H1 (cell line): ENCODE measurements around the gene KCNJ9. TPM values are rescaled to one million over a fixed set of nuclear protein-coding genes. Genes with fewer than 3 reads are reported as not detected.

ENCODE experiments used
- CTCF ChIA-PET: fragments of 300-600 bp; sonication (Branson Sonifier 250); formaldehyde crosslinking; loops from one replicate; lab custom pipeline; 2021; ENCODE audit not compliant: partially characterized antibody; lab: Charles Lee
- POLR2A ChIA-PET: fragments of 300-600 bp; sonication (Branson Sonifier 250); formaldehyde crosslinking; loops from one replicate; lab custom pipeline; 2021; ENCODE audit warnings: inconsistent platforms; ENCODE audit not compliant: partially characterized antibody; lab: Charles Lee
- DNase-seq, 2 experiments: peaks; one replicate each; pipeline versions ENCODE4 v3.0.0 to v3.0.0-alpha.2; 2010 to 2022; ENCODE audit warnings: low spot score in 2 of 2, low read depth in 1 of 2, mixed read lengths in 1 of 2
- FAIRE-seq: peaks from 2 replicates; lab custom pipeline; 2011; peaks lifted over from hg19 to GRCh38; lab: Jason Lieb, UNC
- H2AFZ ChIP-seq: 2 replicates; pipeline ENCODE4 v1.8.1; 2012; ENCODE audit warnings: low read length, inconsistent platforms
- H2AK5ac ChIP-seq: 2 replicates; pipeline ENCODE4 v1.6.1; 2013; ENCODE audit warnings: low read depth, low read length
- H2BK120ac ChIP-seq: replicated peaks from 2 replicates; pipeline ENCODE3; 2013; ENCODE audit warnings: low read depth, low read length, inconsistent platforms
- H2BK12ac ChIP-seq: 2 replicates; pipeline ENCODE4 v1.6.1; 2013; ENCODE audit warnings: low read depth, low read length
- H2BK15ac ChIP-seq: 2 replicates; pipeline ENCODE4 v1.6.1; 2013; ENCODE audit warnings: low read length
- H2BK20ac ChIP-seq: 2 replicates; pipeline ENCODE4 v1.6.1; 2013; ENCODE audit warnings: low read length
- H2BK5ac ChIP-seq: 2 replicates; pipeline ENCODE4 v1.6.1; 2013; ENCODE audit warnings: low read depth, low read length
- H3K14ac ChIP-seq: 2 replicates; pipeline ENCODE4 v1.6.1; 2013; ENCODE audit warnings: inconsistent platforms; ENCODE audit not compliant: insufficient read length
- H3K18ac ChIP-seq: 2 replicates; pipeline ENCODE4 v1.6.1; 2013; ENCODE audit warnings: low read length; ENCODE audit errors: extremely low read depth
- H3K23ac ChIP-seq: 2 replicates; pipeline ENCODE4 v1.6.1; 2013; ENCODE audit warnings: inconsistent platforms; ENCODE audit not compliant: insufficient read length
- H3K23me2 ChIP-seq: 2 replicates; pipeline ENCODE4 v1.6.1; 2013; ENCODE audit warnings: low read depth, low read length
- H3K27ac ChIP-seq: 2 replicates; pipeline ENCODE4 v1.6.1; 2011; ENCODE audit warnings: low read depth, low read length, inconsistent platforms
- H3K27me3 ChIP-seq, 4 experiments: replicated peaks in 1 of 4; 1 replicate in 1 of 4; 2 replicates in 3 of 4; pipeline versions ENCODE4 v1.6.1 to v1.8.1; 2011 to 2013; ENCODE audit warnings: low read length in 3 of 4, mild to moderate bottlenecking in 3 of 4, inconsistent platforms in 2 of 4, mixed read lengths in 2 of 4, moderate library complexity in 1 of 4; ENCODE audit not compliant: control insufficient read depth in 3 of 4, insufficient read depth in 3 of 4; ENCODE audit errors: extremely low read depth in 1 of 4
- H3K36me3 ChIP-seq, 4 experiments: 2 replicates each; pipeline versions ENCODE4 v1.6.1 to v1.8.1; 2011 to 2013; ENCODE audit warnings: mild to moderate bottlenecking in 4 of 4, low read length in 3 of 4, moderate library complexity in 2 of 4, control low read depth in 1 of 4, inconsistent platforms in 1 of 4; ENCODE audit not compliant: insufficient read depth in 4 of 4, control insufficient read depth in 2 of 4
- H3K4ac ChIP-seq: replicated peaks from 2 replicates; pipeline ENCODE3; 2013; ENCODE audit warnings: low read length, low read depth, mixed read lengths, inconsistent platforms; ENCODE audit not compliant: insufficient read length
- H3K4me1 ChIP-seq, 4 experiments: replicated peaks in 1 of 4; 1 replicate in 1 of 4; 2 replicates in 3 of 4; pipeline versions ENCODE4 v1.6.1 to v1.8.1; 2011 to 2013; ENCODE audit warnings: low read length in 3 of 4, inconsistent platforms in 2 of 4, mixed read lengths in 1 of 4; ENCODE audit not compliant: insufficient read depth in 4 of 4, control insufficient read depth in 3 of 4
- H3K4me2 ChIP-seq, 2 experiments: 2 replicates each; pipeline versions ENCODE4 v1.6.1 to v1.8.1; 2011 to 2013; ENCODE audit warnings: low read depth in 2 of 2, low read length in 2 of 2, control low read depth in 1 of 2, inconsistent platforms in 1 of 2, mild to moderate bottlenecking in 1 of 2; ENCODE audit not compliant: insufficient read depth in 1 of 2
- H3K4me3 ChIP-seq, 4 experiments: fragments of 200-600, 300-600 bp in 1 of 4; sonication (generic), shearing (Covaris generic), sonication (Bioruptor Twin) in 1 of 4; 2 replicates each; pipeline versions ENCODE4 v1.5.1 to v1.8.1; 2011 to 2016; ENCODE audit warnings: low read length in 4 of 4, low read depth in 3 of 4, control low read depth in 2 of 4, inconsistent platforms in 2 of 4, mild to moderate bottlenecking in 2 of 4, mixed read lengths in 1 of 4, moderate library complexity in 1 of 4; ENCODE audit not compliant: insufficient read depth in 2 of 4; ENCODE audit errors: extremely low read depth in 1 of 4
- H3K56ac ChIP-seq: replicated peaks from 2 replicates; pipeline ENCODE3; 2013; ENCODE audit warnings: low read depth, mild to moderate bottlenecking, mixed read lengths, low read length, inconsistent platforms; ENCODE audit not compliant: insufficient read length
- H3K79me1 ChIP-seq: 2 replicates; pipeline ENCODE4 v1.6.1; 2013; ENCODE audit warnings: low read depth, low read length, control low read depth
- H3K79me2 ChIP-seq, 2 experiments: 2 replicates each; pipeline versions ENCODE4 v1.6.1 to v1.8.1; 2012 to 2013; ENCODE audit warnings: low read length in 2 of 2, mild to moderate bottlenecking in 2 of 2, inconsistent platforms in 1 of 2; ENCODE audit not compliant: insufficient read depth in 2 of 2, control insufficient read depth in 1 of 2
- H3K9ac ChIP-seq, 4 experiments: replicated peaks in 1 of 4; 1 replicate in 1 of 4; 2 replicates in 3 of 4; pipeline versions ENCODE4 v1.6.1 to v1.8.1; 2011 to 2013; ENCODE audit warnings: low read depth in 3 of 4, low read length in 3 of 4, control low read depth in 2 of 4, mild to moderate bottlenecking in 2 of 4, moderate library complexity in 2 of 4, inconsistent platforms in 1 of 4; ENCODE audit errors: extremely low read depth in 1 of 4
- H3K9me3 ChIP-seq, 2 experiments: 2 replicates each; pipeline versions ENCODE4 v1.6.1 to v1.8.1; 2012 to 2013; ENCODE audit warnings: mild to moderate bottlenecking in 2 of 2, moderate library complexity in 2 of 2, control low read depth in 1 of 2, inconsistent platforms in 1 of 2, low read depth in 1 of 2, low read length in 1 of 2, mixed read lengths in 1 of 2; ENCODE audit not compliant: insufficient read depth in 2 of 2
- H4K20me1 ChIP-seq, 2 experiments: replicated peaks in 1 of 2; 2 replicates each; pipeline versions ENCODE3 to v1.8.1; 2011 to 2013; ENCODE audit warnings: inconsistent platforms in 2 of 2, low read length in 2 of 2, mild to moderate bottlenecking in 1 of 2; ENCODE audit not compliant: insufficient read depth in 2 of 2, control insufficient read depth in 1 of 2
- H4K5ac ChIP-seq: 2 replicates; pipeline ENCODE4 v1.6.1; 2013; ENCODE audit warnings: low read length, low read depth, mixed read lengths, inconsistent platforms; ENCODE audit not compliant: insufficient read length
- H4K8ac ChIP-seq: 2 replicates; pipeline ENCODE4 v1.8.0; 2013; ENCODE audit warnings: mild to moderate bottlenecking, moderate library complexity, low read length, inconsistent platforms; ENCODE audit not compliant: insufficient read depth; ENCODE audit errors: extremely low read depth
- H4K91ac ChIP-seq: replicated peaks from 2 replicates; pipeline ENCODE3; 2013; ENCODE audit warnings: low read length, mixed read lengths, inconsistent platforms; ENCODE audit not compliant: insufficient read length
- HDAC2 ChIP-seq, 2 experiments: fragments of 300-600 bp in 1 of 2; sonication (generic) in 1 of 2; IDR thresholded peaks; 2 replicates each; pipeline ENCODE4 v1.6.1; 2011 to 2012; ENCODE audit warnings: low read depth in 2 of 2, low read length in 2 of 2, mild to moderate bottlenecking in 2 of 2, moderate library complexity in 2 of 2, borderline replicate concordance in 1 of 2, inconsistent platforms in 1 of 2
- RXRA ChIP-seq: IDR thresholded peaks from 2 replicates; pipeline ENCODE4 v1.6.1; 2011; ENCODE audit warnings: low read depth, mild to moderate bottlenecking, low read length, moderate library complexity; ENCODE audit not compliant: insufficient read depth
- WGBS, 2 experiments: shearing (Covaris generic) in 1 of 2; methylation state at CpG; one replicate each; pipeline versions ENCODE4 v1.1.6 to v1.1.7; 2013 to 2015; ENCODE audit warnings: low lambda C conversion rate in 2 of 2, mixed read lengths in 2 of 2, inconsistent platforms in 1 of 2, low coverage in 1 of 2, missing lambda C conversion rate in 1 of 2; ENCODE audit not compliant: insufficient replicate concordance in 2 of 2, insufficient coverage in 1 of 2, insufficient read length in 1 of 2; ENCODE audit errors: extremely low coverage in 1 of 2, missing lambda C conversion rate in 1 of 2; 5-methylcytosine and 5-hydroxymethylcytosine counted together
- polyA plus RNA-seq, 7 experiments: library from polyadenylated mRNA; depleted of rRNA in 3 of 7; stranded (reverse) in 5 of 7; unstranded in 2 of 7; fragments of >200 nt in 5 of 7; fragments of 200-250 nt in 2 of 7; gene quantifications; 1 replicate in 5 of 7; 2 replicates in 1 of 7; 4 replicates in 1 of 7; pipeline versions ENCODE4 v1.2.1 to v1.2.3, GENCODE V29; 2011 to 2013; ENCODE audit warnings: missing spikeins in 2 of 7, mixed read lengths in 2 of 7
- total RNA-seq: library from RNA; stranded (reverse); fragmentation: NEBNext Ultra II Directional; extraction: Animal tissue kit (Norgen Biotek cat#: 25700); gene quantifications from 2 replicates; pipeline ENCODE4 v1.2.1, GENCODE V29; 2021

KCNJ9 gene
- total and polyA plus RNA-seq, 2 of the 8 experiments (the other 6 are each of a cell fraction or from before 2014, with no cell fraction given), result 0.02 to 0.13 TPM

GRCh38 chr1:160040476-160040875, 40.9 kb upstream of the KCNJ9 start:
- H2BK20ac ChIP-seq, result no peak overlapping the region
- no peak overlapping the region for H2BK12ac ChIP-seq
- H3K4me2 ChIP-seq, result no peak overlapping the region
- no peak overlapping the region for H4K8ac ChIP-seq
- no peak overlapping the region; a peak in 1 of 7 replicates for H3K9ac ChIP-seq
- no peak overlapping the region for H3K14ac ChIP-seq
- H2BK120ac ChIP-seq, result no peak overlapping the region
- no peak overlapping the region for H3K27ac ChIP-seq
- no peak overlapping the region for H2BK15ac ChIP-seq
- H2AK5ac ChIP-seq, result no peak overlapping the region
- no peak overlapping the region for H4K91ac ChIP-seq
- no peak overlapping the region for H3K18ac ChIP-seq
- H2AFZ ChIP-seq, result no peak overlapping the region
- DNase-seq (no peak), FAIRE-seq (no peak)
- no peak overlapping the region for H3K56ac ChIP-seq
- H3K27me3 ChIP-seq, result no peaks in the 10 kb centered on the region; a peak in 3 of 7 replicates
- no peak overlapping the region for H2BK5ac ChIP-seq
- H4K5ac ChIP-seq, result no peak overlapping the region
- H3K79me2 ChIP-seq, result no peaks in the 10 kb centered on the region
- ChIA-PET CTCF (interaction anchor here (1.7 to 46.4 kb wide), 3 partner anchors 9 to 34 kb away, joined by 4 to 1874 read pairs (median 7); partner anchors contain the start of genes IGSF8, KCNJ10, KCNJ9 and PIGM), POLR2A (interaction anchor here (1.1 to 1.2 kb wide), 2 partner anchors 9 to 10 kb away, joined by 3 to 6 read pairs; partner anchors contain the start of gene PIGM)
- H3K23ac ChIP-seq, result no peak overlapping the region
- no peaks in the 10 kb centered on the region for H3K4me1 ChIP-seq
- H3K36me3 ChIP-seq, result no peaks in the 10 kb centered on the region
- 79% methylated on average over 1 of the region's 1 CpG; no CpG with 5 or more reads in 1 of the 2 experiments for WGBS, 2 experiments
- TF ChIP-seq HDAC2 (IDR thresholded peaks at IDR 0.05; ENCODE audit: borderline replicate concordance in 1 of 2, low read depth in 2 of 2, low read length in 2 of 2) (no peak), RXRA (no peak)
- no peak overlapping the region for H3K4me3 ChIP-seq
- H4K20me1 ChIP-seq, result no peaks in the 10 kb centered on the region
- no peaks in the 10 kb centered on the region for H3K9me3 ChIP-seq
- no peaks in the 10 kb centered on the region; the same call in 1 of the 2 replicates for H3K79me1 ChIP-seq
- no peak overlapping the region for H3K4ac ChIP-seq
- H3K23me2 ChIP-seq, result no peaks in the 10 kb centered on the region; the same call in 1 of the 2 replicates
